ENCODE data around the gene FAM187B.

The FAM187B gene

GRCh38 chr19:35228177-35228930 lies at the start of gene FAM187B:
TSS of gene FAM187B (minus strand) at chr19:35228739. CDS start at chr19:35228680, 59 bp downstream.
- no peak for DNase-seq

DNA sequence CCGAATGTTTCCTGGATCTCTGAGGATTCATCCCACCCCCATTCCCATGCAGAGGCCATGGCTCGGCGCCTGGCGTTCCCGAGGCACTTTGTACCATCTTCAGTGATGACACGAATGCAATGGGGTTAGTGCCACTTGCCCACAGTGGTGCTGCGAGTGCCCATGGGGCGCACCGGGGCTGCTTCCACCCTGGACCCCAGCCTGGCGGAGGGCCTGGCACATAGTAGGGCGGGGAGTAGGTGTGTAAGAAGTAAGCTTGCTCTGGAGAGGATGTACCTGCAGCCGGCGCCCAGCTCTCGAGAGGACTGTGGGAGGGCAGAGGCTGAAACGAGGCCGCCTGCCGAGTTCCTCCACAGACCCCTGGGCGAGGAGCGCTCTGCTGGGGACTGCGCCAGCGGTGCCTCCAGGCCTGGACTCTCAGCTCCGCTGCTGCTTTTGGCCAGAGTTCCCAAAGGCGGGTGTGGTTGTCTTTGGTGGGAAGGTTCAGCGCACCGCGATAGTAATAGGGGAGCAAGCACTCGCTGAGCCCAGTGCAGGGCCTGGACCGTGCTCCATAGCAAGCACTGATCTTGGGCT lies 48.3 kb upstream of the FAM187B start:
- DNase-seq: no peak

DNA sequence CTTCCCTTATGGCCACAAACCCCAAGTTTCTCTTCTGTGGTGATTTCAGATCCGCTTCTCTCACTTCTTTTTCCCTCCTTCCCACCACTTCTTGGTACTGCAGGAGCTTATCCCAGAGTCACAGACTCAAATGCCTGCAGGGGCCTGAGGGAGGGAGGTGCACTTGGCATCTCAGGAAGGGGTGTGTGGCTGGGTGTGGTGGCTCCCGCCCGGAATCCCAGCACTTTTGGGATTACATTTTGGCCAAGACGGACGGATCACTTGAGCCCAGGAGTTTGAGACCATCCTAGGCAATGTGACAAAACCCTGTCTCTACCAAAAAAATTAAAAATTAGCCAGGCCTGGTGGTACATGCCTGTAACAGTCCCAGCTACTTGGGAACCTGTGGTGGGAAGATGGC lies 45.8 kb upstream of the FAM187B start:
- no peak for DNase-seq

- no peak for DNase-seq
These were observed 45.2 kb upstream of the FAM187B start for GRCh38 chr19:35273686-35274259.

DNA sequence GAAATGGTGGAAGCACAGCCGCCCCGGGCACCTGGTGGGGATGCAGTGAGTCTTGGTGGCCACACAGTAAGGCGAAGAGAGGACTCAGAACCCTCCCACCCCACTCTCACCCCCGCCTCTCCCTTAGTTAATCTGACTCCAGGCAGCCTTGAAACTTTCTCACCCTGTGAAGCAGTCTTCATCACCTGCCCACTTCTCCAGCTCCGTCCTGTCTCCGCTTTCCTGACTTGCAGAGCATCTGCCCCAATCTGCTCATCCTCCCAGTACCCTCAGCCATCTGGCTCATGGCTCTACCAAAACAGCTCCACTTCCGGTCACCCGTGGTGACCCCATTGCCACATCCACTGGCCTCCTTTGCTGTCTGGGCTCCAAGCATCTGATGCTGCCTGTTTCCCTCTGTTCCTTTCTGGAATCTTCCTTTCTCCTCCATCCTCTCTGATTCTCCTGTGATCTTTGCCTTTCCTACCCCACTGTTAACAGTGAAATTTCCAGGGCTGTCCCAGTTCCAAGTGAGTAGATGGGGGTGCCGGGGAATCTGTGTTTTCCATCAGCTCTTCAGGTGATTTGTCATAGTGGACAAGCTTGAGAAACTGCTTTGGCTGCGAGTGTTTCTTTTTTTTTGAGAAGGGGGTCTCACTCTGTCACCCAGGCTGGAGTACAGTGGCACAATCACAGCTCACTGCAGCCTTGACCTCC lies 44.6 kb upstream of the FAM187B start:
- no peak for DNase-seq

DNA sequence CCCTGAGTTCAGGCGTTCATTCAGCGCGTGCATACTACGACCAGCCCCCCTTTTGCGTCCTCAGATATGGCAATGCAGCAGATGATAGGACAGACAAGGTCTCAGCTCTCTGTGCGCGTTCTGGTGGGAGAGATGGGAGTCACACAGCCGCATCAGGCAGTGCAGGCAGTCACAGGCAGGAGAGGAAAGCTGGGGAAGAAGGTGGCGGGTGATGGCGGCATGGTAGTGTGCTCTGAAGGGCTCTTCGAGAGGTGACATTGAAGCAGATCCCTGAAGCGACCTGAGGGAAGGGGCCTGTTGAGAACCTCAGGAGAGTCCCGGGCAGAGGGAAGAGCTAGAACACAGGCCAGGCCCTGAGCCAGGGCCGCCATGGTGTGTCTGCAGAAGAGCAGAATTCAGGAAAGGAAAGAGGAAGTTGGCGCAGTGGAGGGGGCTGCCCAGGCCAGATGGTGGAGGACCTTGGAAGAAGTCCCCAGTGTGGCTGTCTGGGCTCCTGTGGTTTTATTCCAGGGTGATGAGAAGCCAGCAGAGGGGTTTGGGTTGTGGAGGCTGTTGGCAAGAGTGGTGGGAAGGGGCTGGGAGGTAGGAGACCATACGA lies 43.7 kb upstream of the FAM187B start:
- DNase-seq: no peak

GRCh38 chr19:35271546-35271945 lies 43.0 kb upstream of the FAM187B start:
- DNase-seq: no peak

- no peak for DNase-seq
These were observed 41.9 kb upstream of the FAM187B start for GRCh38 chr19:35270381-35270811.

DNA sequence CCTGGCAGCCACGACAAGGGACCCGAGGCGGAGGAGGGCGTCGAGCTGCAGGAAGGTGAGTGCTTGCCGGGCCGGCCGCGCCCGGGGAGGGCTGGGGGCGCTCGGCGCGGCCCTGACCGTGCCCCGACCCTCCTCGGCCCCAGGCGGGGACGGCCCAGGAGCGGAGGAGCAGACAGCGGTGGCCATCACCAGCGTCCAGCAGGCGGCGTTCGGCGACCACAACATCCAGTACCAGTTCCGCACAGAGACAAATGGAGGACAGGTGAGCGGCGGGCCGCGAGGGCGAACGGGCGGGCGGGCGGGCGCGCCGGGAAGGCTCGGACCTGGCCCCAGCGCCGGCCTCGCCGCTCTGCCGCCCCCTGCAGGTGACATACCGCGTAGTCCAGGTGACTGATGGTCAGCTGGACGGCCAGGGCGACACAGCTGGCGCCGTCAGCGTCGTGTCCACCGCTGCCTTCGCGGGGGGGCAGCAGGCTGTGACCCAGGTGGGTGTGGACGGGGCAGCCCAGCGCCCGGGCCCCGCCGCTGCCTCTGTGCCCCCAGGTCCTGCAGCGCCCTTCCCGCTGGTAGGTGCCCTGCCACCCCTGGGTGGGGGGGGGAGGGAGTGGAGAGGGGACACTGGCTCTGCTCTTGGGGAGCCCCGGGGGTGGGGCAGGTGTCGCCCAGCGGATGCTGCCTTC lies 41.0 kb upstream of the FAM187B start:
- DNase-seq: peak; percentile 86

DNA sequence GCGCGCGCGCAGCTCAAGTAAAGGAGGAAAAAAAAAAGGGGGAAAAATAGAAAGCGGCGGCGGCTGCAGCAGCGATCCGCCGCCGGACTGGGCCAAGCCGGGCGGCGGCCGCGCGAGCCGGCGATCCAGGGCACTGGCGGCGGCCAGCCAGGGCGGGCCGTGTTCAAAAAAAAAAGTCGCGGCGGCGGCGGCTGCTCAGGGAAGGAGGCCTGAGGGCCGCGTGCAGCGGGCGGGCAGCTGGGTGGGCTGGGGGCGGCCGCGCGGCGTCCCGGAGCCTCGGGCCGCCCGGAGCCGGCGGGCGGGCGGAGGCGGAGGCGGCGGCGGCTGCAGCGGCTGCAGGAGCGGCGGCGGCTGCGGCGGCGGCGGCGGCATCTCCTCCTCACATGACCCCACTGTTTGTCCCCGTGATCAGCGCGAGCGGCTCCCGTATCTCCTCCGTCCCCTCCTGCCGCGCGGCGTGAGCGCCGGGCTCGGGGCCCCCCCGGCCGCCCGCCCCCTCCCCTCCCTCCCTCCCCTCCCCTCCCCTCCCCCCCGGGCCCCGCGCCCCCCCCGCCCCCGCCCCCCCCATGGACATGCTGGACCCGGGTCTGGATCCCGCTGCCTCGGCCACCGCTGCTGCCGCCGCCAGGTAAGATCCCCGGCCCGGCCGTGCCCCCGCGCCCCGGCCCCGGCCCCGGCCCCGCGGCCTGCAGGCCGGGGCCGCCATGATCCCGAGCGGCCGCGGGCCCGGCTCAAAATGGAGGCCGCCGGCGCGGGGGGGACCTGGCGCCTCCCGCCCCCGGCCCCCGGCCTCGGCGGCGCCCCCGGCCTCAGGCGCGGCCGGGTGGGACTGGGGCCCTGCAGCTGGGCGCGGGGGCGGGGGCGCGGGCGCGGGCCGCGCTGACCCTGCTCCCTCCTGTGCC lies 40.2 kb upstream of the FAM187B start, which contains the start of gene USF2:
USF2 (plus strand) TSS at position 427 of the 902 bp plus-strand sequence; CDS start at position 567, 140 bp downstream.
- DNase-seq: no peak

- DNase-seq: peak; percentile 80
These were observed 39.4 kb upstream of the FAM187B start for GRCh38 chr19:35267818-35268535.

DNA sequence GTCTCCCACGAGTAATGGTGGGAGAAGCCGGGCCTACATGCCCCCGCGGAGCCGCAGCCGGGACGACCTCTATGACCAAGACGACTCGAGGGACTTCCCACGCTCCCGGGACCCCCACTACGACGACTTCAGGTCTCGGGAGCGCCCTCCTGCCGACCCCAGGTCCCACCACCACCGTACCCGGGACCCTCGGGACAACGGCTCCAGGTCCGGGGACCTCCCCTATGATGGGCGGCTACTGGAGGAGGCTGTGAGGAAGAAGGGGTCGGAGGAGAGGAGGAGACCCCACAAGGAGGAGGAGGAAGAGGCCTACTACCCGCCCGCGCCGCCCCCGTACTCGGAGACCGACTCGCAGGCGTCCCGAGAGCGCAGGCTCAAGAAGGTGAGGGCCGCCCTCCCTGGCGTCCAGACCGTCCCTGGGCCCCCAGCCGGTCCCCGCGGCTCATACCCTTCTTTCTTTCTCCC lies 38.8 kb upstream of the FAM187B start:
- DNase-seq: no peak

DNA sequence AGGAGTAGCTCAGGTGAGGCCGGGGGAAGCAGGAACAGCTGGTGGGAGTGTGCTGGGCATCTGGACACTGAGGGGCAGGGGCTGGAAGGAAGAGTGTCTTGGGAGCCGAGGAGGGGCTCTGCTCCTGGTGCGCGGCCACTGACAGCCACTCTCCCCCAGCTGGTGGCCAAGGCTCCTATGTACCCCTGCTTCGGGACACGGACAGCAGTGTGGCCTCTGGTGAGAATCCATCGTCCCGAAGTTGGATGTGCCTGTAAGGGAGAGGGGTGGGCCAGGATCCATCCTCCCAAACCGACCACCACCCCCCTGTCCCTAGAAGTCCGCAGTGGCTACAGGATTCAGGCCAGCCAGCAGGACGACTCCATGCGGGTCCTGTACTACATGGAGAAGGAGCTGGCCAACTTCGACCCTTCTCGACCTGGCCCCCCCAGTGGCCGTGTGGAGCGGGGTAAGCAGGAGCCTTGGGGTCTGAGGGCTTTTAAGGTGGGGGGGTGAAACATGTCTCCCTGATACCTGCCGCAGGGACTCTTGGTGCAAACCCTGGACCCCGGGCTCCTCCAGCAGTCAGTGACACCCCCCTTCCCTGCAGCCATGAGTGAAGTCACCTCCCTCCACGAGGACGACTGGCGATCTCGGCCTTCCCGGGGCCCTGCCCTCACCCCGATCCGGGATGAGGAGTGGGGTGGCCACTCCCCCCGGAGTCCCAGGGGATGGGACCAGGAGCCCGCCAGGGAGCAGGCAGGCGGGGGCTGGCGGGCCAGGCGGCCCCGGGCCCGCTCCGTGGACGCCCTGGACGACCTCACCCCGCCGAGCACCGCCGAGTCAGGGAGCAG lies 38.2 kb upstream of the FAM187B start:
- DNase-seq: no peak

- DNase-seq: no peak
These were observed 37.5 kb upstream of the FAM187B start for GRCh38 chr19:35265900-35266519.

- DNase-seq: no peak
These were observed 36.8 kb upstream of the FAM187B start for GRCh38 chr19:35265126-35265899.

DNA sequence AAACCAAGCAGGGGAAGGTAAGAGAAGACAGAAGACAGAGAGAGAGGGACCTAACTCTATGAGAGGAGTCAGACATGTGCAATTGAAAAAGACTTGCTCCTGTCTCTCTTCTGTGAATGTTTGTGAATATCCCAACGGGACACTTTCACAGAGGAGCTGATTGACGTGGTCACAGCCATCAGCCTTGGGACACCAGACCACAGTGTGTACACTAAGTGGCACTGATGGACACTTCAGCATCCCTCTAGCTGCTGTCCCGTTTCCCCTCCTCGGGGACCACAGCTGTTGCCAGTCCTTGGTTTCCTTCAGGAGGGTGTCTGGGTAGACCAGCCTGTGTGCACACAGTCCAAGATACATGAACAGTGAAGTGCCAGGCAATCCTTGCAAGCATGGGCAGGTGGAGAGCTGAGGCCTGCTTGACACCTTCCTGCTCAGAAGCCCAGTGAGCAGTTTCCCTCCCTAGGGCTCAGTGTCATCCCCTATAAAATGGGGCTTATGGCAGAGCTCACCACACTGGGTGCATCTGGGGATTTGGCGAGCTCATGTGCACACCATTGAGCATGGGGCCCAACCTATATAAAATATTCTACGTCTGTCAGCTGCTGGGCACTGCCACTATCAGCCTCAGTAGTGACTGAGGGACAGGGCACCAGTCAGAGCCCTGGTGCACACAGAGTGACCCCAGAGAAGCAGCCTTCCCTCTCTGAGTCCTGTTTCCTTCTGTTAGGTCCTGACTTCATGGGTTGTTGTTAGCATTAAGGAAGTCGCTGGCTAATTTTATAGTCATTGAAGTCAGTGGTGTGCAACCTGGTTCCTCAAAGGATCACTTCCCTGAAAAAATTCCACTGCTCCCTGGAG lies 36.0 kb upstream of the FAM187B start:
- no peak for DNase-seq

GRCh38 chr19:35262101-35262761 lies 33.7 kb upstream of the FAM187B start:
- DNase-seq: no peak
